Small intestine (tissue), 7 donors: ENCODE data around the gene SENP1. TPM values are rescaled to one million over a fixed set of nuclear protein-coding genes. Genes with fewer than 3 reads are reported as not detected.
A peak's percentile ranks its signal among the peaks of the same experiment; 100 is the strongest.
"Not testable (repeated sequence)": the region's sequence is repeated elsewhere in the genome, so short reads cannot be mapped to it uniquely, and the experiment has no call there.

Experiments
- DNase-seq, 2 donors: peaks; one replicate each; pipeline versions ENCODE4 v3.0.0 to v3.0.0-alpha.2; 2013
- FAIRE-seq: peaks from 2 replicates; lab custom pipeline; 2012; peaks lifted over from hg19 to GRCh38; lab: Jason Lieb, UNC
- H3K27ac ChIP-seq, 3 donors: one replicate each; pipeline ENCODE4 v1.5.1; 2013; ENCODE audit warnings: low read length in 2 of 3, mild to moderate bottlenecking in 2 of 3, control low read depth in 1 of 3, inconsistent platforms in 1 of 3, low read depth in 1 of 3, moderate library complexity in 1 of 3
- H3K27me3 ChIP-seq, 3 donors: one replicate each; pipeline ENCODE4 v1.6.1; 2013; ENCODE audit warnings: low read length in 3 of 3, inconsistent platforms in 1 of 3; ENCODE audit not compliant: control insufficient read depth in 3 of 3, insufficient read depth in 3 of 3
- H3K36me3 ChIP-seq, 3 donors: one replicate each; pipeline ENCODE4 v1.6.1; 2013; ENCODE audit warnings: low read length in 3 of 3, inconsistent platforms in 1 of 3, low read depth in 1 of 3, mild to moderate bottlenecking in 1 of 3, moderate library complexity in 1 of 3; ENCODE audit not compliant: control insufficient read depth in 3 of 3, insufficient read depth in 2 of 3
- H3K4me1 ChIP-seq, 3 donors: one replicate each; pipeline ENCODE4 v1.6.1; 2013; ENCODE audit warnings: low read length in 2 of 3, inconsistent platforms in 1 of 3, low read depth in 1 of 3, mild to moderate bottlenecking in 1 of 3, moderate library complexity in 1 of 3; ENCODE audit not compliant: control insufficient read depth in 3 of 3, insufficient read depth in 2 of 3
- H3K4me3 ChIP-seq, 3 donors: one replicate each; pipeline ENCODE4 v1.5.1; 2013; ENCODE audit warnings: low read length in 3 of 3, control low read depth in 1 of 3, inconsistent platforms in 1 of 3, low read depth in 1 of 3, mild to moderate bottlenecking in 1 of 3, moderate library complexity in 1 of 3
- H3K9me3 ChIP-seq, 2 donors: one replicate each; pipeline ENCODE4 v1.6.1; 2013; ENCODE audit warnings: low read depth in 1 of 2, low read length in 1 of 2; ENCODE audit not compliant: control insufficient read depth in 2 of 2, insufficient read depth in 1 of 2
- WGBS, 3 donors: extraction: QIAGEN DNeasy Blood & Tissue Kit; methylation state at CpG; one replicate each; pipeline ENCODE4 v1.1.7; 2013; 5-methylcytosine and 5-hydroxymethylcytosine counted together
- polyA plus RNA-seq, 4 donors: library from polyadenylated mRNA; stranded (reverse) in 3 of 4; unstranded in 1 of 4; fragments of 200-250 nt in 3 of 4; fragments of 120-200 nt in 1 of 4; gene quantifications; one replicate each; pipeline versions ENCODE4 v1.2.1 to v1.2.3, GENCODE V29; 2013
- donor health status: healthy with polysubstance abuse.
- donor health status: control.
- donor health status: control.
- donor health status: Bipolar disorder and iron deficiency.
- donor health status: healthy.

The SENP1 gene
- polyA plus RNA-seq, 4 donors = 2.5 to 11.7 (median 4.1) TPM

DNA sequence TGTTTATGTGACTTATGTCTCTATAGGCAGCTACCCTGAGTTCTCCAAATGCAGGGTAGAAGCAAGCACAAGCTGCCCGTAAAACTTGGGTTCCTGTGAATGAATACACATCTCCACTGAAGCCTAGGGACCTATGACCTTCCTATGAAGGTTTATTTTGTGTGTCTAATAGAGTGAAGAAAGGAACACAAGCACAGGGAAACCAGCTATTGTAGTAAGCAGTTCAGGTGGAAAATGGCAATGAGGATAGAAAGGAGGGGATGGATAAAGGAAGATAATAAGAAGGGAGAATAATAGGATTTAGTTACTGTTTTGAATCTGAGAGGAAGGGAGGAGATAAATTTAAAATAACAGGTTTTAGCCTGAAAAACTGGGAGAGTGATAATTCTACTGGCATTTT, 15.6 kb upstream of the SENP1 start:
- Histone ChIP-seq H3K4me3 (no peak overlapping the region), H3K27ac (no peak overlapping the region), H3K4me1 (peaks cover 0 to 3% (median 2%) of the 10 kb centered on the region in 3 donors), H3K27me3 (no peaks in the 10 kb centered on the region), H3K9me3 (no peaks in the 10 kb centered on the region), H3K36me3 (peaks cover 0 to 2% (median 2%) of the 10 kb centered on the region in 3 donors)
- 96 to 98% (median 97%) methylated on average over 1 of the region's 1 CpG for WGBS, 3 donors
- FAIRE-seq = no peak
- no peak for DNase-seq

GRCh38 chr12:48119834-48120195, 13.9 kb upstream of the SENP1 start:
- peaks cover 0 to 3% (median 2%) of the 10 kb centered on the region in 3 donors for H3K4me1 ChIP-seq
- no peak for DNase-seq
- no peak overlapping the region for H3K27ac ChIP-seq
- WGBS, 3 donors = 14 to 21% (median 18%) methylated on average over 5 of the region's 5 CpGs
- no peak for FAIRE-seq
- peaks cover 0 to 2% (median 2%) of the 10 kb centered on the region in 3 donors for H3K36me3 ChIP-seq
- H3K9me3 ChIP-seq = no peaks in the 10 kb centered on the region
- H3K4me3 ChIP-seq = peak overlapping the region; percentile 30 to 78 (median 45)
- H3K27me3 ChIP-seq = no peaks in the 10 kb centered on the region

DNA sequence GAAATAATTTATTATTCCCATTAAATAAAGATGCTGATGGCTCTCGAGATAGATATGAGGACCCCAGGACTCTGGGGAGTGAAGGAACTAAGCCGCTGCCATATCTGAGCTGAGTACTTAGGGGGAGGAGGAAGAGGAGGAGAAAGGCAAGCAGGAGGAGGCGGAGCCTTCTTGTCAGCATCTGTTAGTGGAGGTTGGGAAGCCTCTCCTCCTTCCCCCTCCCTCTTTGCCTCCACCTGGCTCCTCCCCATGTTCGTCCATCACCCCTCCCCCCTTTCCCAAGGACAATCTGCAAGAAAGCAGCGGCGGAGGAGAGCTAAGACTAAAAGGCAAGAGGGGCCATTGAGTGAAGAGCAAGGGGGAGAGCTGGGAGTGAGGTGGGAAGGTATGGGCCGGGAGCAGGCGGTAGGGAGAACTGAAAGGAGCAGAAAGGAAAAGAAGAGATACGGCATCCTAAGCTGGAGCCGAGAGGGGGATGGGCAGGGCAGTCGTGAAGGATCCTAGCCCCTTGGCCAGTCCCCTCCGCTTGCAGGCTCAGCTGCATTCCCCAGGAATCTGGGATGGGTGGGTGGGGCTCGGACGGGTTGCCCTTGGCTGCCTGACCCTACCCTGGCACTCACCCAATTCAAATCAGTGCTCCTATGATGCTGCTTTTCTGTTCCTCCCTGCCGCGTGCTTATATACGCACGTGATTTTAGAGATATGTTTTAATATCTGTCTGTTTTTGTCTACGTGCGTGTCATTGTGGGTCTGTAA, 13.4 kb upstream of the SENP1 start, which contains the start of gene PFKM:
Gene PFKM (plus strand): TSS at position 287 of the 756 bp plus-strand sequence. CDS start 3,411 bp downstream, outside the sequence.
- Histone ChIP-seq H3K9me3 (no peaks in the 10 kb centered on the region), H3K27ac (peak within 1 kb of the TSS in 2 of 3 donors; percentile 0 to 57), H3K27me3 (no peaks in the 10 kb centered on the region), H3K4me3 (peak within 1 kb of the TSS; percentile 30 to 78 (median 45)), H3K36me3 (peaks cover 0 to 2% (median 2%) of the 10 kb centered on the region in 3 donors), H3K4me1 (peaks cover 0 to 3% (median 2%) of the 10 kb centered on the region in 3 donors)
- WGBS, 3 donors = 0 to 7% (median 2%) methylated on average over 18 to 20 of the region's 20 CpGs
- DNase-seq = peak; percentile 90 to 92
- no peak for FAIRE-seq

DNA sequence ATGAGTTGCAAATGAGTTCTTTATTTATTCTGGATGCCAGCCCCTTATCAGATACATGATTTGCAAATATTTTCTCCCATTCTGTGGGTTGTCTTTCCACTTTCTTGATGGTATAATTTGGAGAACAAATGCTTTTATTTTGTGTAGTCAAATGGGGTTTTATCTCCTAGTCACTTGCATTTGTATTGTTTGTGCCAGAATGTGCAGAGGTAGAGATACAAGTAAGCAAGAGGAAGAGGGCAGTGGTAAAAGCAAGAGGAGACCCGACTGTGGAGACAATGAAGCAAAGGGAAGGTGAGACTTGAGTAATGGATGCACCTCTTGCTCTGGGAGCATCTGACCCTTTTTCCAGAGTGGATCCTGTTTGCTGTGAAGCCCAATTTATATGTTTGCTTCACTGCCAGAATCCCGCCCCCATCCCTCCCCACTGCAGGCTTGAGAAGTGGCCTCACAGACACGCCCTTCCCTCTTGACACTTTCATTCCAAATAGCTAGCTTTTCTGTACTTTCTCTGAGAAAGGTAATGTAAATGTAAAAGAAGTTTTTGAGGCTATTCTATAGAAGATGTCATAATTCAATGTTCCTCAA, 12.5 kb upstream of the SENP1 start:
- peak overlapping the region in 1 of 3 donors; percentile 78 for H3K4me3 ChIP-seq
- DNase-seq (no peak), FAIRE-seq (no peak)
- H3K36me3 ChIP-seq = peaks cover 0 to 2% (median 0%) of the 10 kb centered on the region in 3 donors
- peak overlapping the region in 1 of 3 donors; percentile 30 for H3K27ac ChIP-seq
- no peaks in the 10 kb centered on the region for H3K27me3 ChIP-seq
- H3K9me3 ChIP-seq = no peaks in the 10 kb centered on the region
- peaks cover 0 to 3% (median 2%) of the 10 kb centered on the region in 3 donors for H3K4me1 ChIP-seq
- 18 to 27% (median 23%) methylated on average over 3 of the region's 3 CpGs for WGBS, 3 donors

- peaks cover 0 to 3% (median 0%) of the 10 kb centered on the region in 3 donors for H3K4me1 ChIP-seq
- H3K36me3 ChIP-seq = no peaks in the 10 kb centered on the region
- H3K4me3 ChIP-seq = no peak overlapping the region
- H3K9me3 ChIP-seq = no peaks in the 10 kb centered on the region
- 75 to 96% (median 93%) methylated on average over 1 of the region's 1 CpG for WGBS, 3 donors
- H3K27ac ChIP-seq = no peak overlapping the region
- FAIRE-seq (no peak), DNase-seq (no peak)
- no peaks in the 10 kb centered on the region for H3K27me3 ChIP-seq
These were observed 10.1 kb upstream of the SENP1 start for GRCh38 chr12:48115957-48116356.

GRCh38 chr12:48111312-48111693, 5.4 kb upstream of the SENP1 start:
- not testable (repeated sequence) for H3K9me3 ChIP-seq, FAIRE-seq, DNase-seq, H3K4me3 ChIP-seq, H3K36me3 ChIP-seq, H3K27me3 ChIP-seq, H3K4me1 ChIP-seq, H3K27ac ChIP-seq
- 94 to 97% (median 96%) methylated on average over 5 of the region's 5 CpGs for WGBS, 3 donors

- Histone ChIP-seq H3K9me3 (no peaks in the 10 kb centered on the region), H3K27me3 (no peaks in the 10 kb centered on the region), H3K36me3 (no peaks in the 10 kb centered on the region), H3K27ac (no peak overlapping the region), H3K4me3 (no peak overlapping the region), H3K4me1 (peaks cover 0 to 8% (median 4%) of the 10 kb centered on the region in 3 donors)
- FAIRE-seq (no peak), DNase-seq (peak in 1 of 2 donors; percentile 45)
- 79 to 90% (median 79%) methylated on average over 1 of the region's 1 CpG for WGBS, 3 donors
These were observed 4.9 kb upstream of the SENP1 start for GRCh38 chr12:48110691-48111311.

DNA sequence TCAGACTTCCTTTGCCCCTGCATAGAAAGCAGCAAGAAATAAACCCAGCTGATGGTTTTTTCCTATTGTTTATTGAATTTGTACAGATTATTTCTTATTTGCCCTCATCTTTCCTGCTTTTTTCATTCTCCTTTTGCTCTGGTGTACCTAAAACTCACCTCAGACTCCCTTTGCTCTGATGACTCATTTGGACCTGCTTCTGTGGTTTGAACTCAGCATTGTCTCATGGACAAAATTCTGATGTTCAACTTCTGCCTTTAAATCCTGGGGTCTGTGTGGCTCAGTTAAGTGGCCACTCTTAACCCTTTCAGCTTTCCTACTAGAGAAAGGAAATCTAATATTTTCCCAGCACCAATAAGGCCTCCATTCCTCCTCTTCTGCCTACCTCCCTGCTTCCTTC, 3.5 kb upstream of the SENP1 start:
- Histone ChIP-seq H3K27ac (no peak overlapping the region), H3K27me3 (no peaks in the 10 kb centered on the region), H3K9me3 (no peaks in the 10 kb centered on the region), H3K4me1 (peaks cover 2 to 8% (median 7%) of the 10 kb centered on the region in 3 donors), H3K36me3 (no peaks in the 10 kb centered on the region), H3K4me3 (no peak overlapping the region)
- DNase-seq = no peak
- no peak for FAIRE-seq
